GM12878 (cell line): ENCODE results near the gene COPS6. TPM values are rescaled to one million over a fixed set of nuclear protein-coding genes. Genes with fewer than 3 reads are reported as not detected.
A peak's percentile ranks its signal among the peaks of the same experiment; 100 is the strongest.

Source experiments
- ATAC-seq: fragments of 200-7000 bp; cut with Tn5 transposase; 3 replicates; pipeline ENCODE4 v1.9.1; 2020; ENCODE audit warnings: mild to moderate bottlenecking, moderate library complexity
- Bru-seq: library from RNA; stranded (reverse); fragments of 400-500 nt; gene quantifications from one replicate; lab custom pipeline; 2021; lab: Mats Ljungman, UMichigan
- BruChase-seq, 2 experiments: library from RNA; stranded (reverse); fragments of 400-500 nt; gene quantifications; one replicate each; lab custom pipeline; 2021; lab: Mats Ljungman, UMichigan
- BruUV-seq: library from RNA; stranded (reverse); fragments of 400-500 nt; replicated peaks from 2 replicates; lab custom pipeline; 2021; lab: Mats Ljungman, UMichigan
- CTCF ChIA-PET: fragments of 300-600 bp; sonication (Branson Sonifier 250); formaldehyde crosslinking; extraction: SDS; loops from one replicate; lab custom pipeline; 2021; ENCODE audit warnings: inconsistent platforms; lab: Yijun Ruan, JAX
- POLR2A ChIA-PET: fragments of 350-600 bp; formaldehyde crosslinking; extraction: SDS; loops from one replicate; lab custom pipeline; 2021; ENCODE audit warnings: inconsistent platforms; lab: Charles Lee
- RAD21 ChIA-PET: fragments of 300-600 bp; sonication (Branson Sonifier 250); formaldehyde crosslinking; loops from one replicate; lab custom pipeline; 2023; ENCODE audit warnings: antibody characterized with exemption; ENCODE audit not compliant: unreplicated experiment; lab: Charles Lee
- SMC1A ChIA-PET: fragments of 300-600 bp; sonication (Branson Sonifier 250); formaldehyde crosslinking; loops from one replicate; lab custom pipeline; 2023; ENCODE audit not compliant: unreplicated experiment, uncharacterized antibody; lab: Charles Lee
- DNase-seq: peaks from one replicate; pipeline ENCODE4 v3.0.0-alpha.2; 2011; ENCODE audit warnings: low read depth, low spot score
- FAIRE-seq: peaks from 3 replicates; lab custom pipeline; 2011; peaks lifted over from hg19 to GRCh38; lab: Jason Lieb, UNC
- H2AFZ ChIP-seq: 2 replicates; pipeline ENCODE4 v1.6.0; 2011; ENCODE audit warnings: low read depth, low read length, control low read depth; ENCODE audit not compliant: control insufficient read depth
- H3K27ac ChIP-seq: 2 replicates; pipeline ENCODE4 v1.5.1; 2011; ENCODE audit warnings: control low read depth; ENCODE audit not compliant: control insufficient read depth, insufficient read depth
- H3K27me3 ChIP-seq, 2 experiments: replicated peaks in 1 of 2; 2 replicates each; pipeline versions ENCODE4 v1.6.0 to v1.6.1; 2011; ENCODE audit warnings: low read length in 1 of 2; ENCODE audit not compliant: control insufficient read depth in 2 of 2, insufficient read depth in 2 of 2
- H3K36me3 ChIP-seq, 2 experiments: 2 replicates each; pipeline ENCODE4 v1.5.1; 2011; ENCODE audit warnings: low read length in 1 of 2; ENCODE audit not compliant: control insufficient read depth in 2 of 2, insufficient read depth in 2 of 2
- H3K4me1 ChIP-seq: 2 replicates; pipeline ENCODE4 v1.6.1; 2011; ENCODE audit warnings: mild to moderate bottlenecking, low read length, moderate library complexity, mixed read lengths; ENCODE audit not compliant: control insufficient read depth, insufficient read depth
- H3K4me2 ChIP-seq: 2 replicates; pipeline ENCODE4 v1.6.0; 2011; ENCODE audit warnings: control low read depth; ENCODE audit not compliant: control insufficient read depth, insufficient read depth
- H3K4me3 ChIP-seq: fragments of 200-600 bp; sonication (generic); 2 replicates; pipeline ENCODE4 v1.5.1; 2016
- H3K79me2 ChIP-seq: 2 replicates; pipeline ENCODE4 v1.6.0; 2011; ENCODE audit warnings: low read length; ENCODE audit not compliant: control insufficient read depth, insufficient read depth
- H3K9ac ChIP-seq: 2 replicates; pipeline ENCODE4 v1.8.0; 2011; ENCODE audit warnings: low read length, control low read depth, mixed read lengths; ENCODE audit not compliant: control insufficient read depth, insufficient read depth
- H3K9me3 ChIP-seq: replicated peaks from 3 replicates; pipeline ENCODE4 v1.5.1; 2011; ENCODE audit warnings: mild to moderate bottlenecking, low read length; ENCODE audit not compliant: control insufficient read depth, insufficient read depth
- H4K20me1 ChIP-seq: 2 replicates; pipeline ENCODE4 v1.6.0; 2011; ENCODE audit not compliant: control insufficient read depth, insufficient read depth
- BCL11A ChIP-seq: IDR thresholded peaks from 2 replicates; pipeline ENCODE4 v1.6.1; 2011; ENCODE audit warnings: low read depth, low read length
- DPF2 ChIP-seq: fragments of 450-650 bp; IDR thresholded peaks from 2 replicates; pipeline ENCODE4 v1.6.1; 2017; ENCODE audit warnings: mild to moderate bottlenecking
- ELK1 ChIP-seq: IDR thresholded peaks from 2 replicates; pipeline ENCODE4 v1.6.1; 2012; ENCODE audit warnings: low read depth, low read length, improper control_type of control experiment
- NFYB ChIP-seq: IDR thresholded peaks from 2 replicates; pipeline ENCODE4 v1.6.1; 2011; ENCODE audit warnings: low read depth, mild to moderate bottlenecking, low read length, improper control_type of control experiment, moderate library complexity; ENCODE audit not compliant: insufficient read depth
- NR2C2 ChIP-seq: IDR thresholded peaks from 2 replicates; pipeline ENCODE4 v1.6.1; 2011; ENCODE audit warnings: borderline replicate concordance, low read depth; ENCODE audit not compliant: control insufficient read depth, insufficient read length
- PKNOX1 ChIP-seq: fragments of 450-650 bp; IDR thresholded peaks from 2 replicates; pipeline ENCODE4 v1.6.1; 2016; ENCODE audit warnings: mild to moderate bottlenecking
- POU2F2 ChIP-seq: IDR thresholded peaks from 3 replicates; pipeline ENCODE4 v1.6.1; 2011; ENCODE audit warnings: low read depth, mild to moderate bottlenecking, low read length, borderline replicate concordance
- RFX5 ChIP-seq: IDR thresholded peaks from 2 replicates; pipeline ENCODE4 v1.6.1; 2011; ENCODE audit warnings: low read depth, low read length, improper control_type of control experiment
- SIX5 ChIP-seq: IDR thresholded peaks from 2 replicates; pipeline ENCODE4 v1.6.1; 2011; ENCODE audit warnings: mild to moderate bottlenecking, low read depth, low read length, moderate library complexity; ENCODE audit not compliant: severe bottlenecking
- SRF ChIP-seq, 2 experiments: IDR thresholded peaks; 2 replicates each; pipeline ENCODE4 v1.6.1; 2011; ENCODE audit warnings: low read depth in 2 of 2, low read length in 2 of 2, mild to moderate bottlenecking in 1 of 2, moderate library complexity in 1 of 2
- WRNIP1 ChIP-seq: IDR thresholded peaks from 2 replicates; pipeline ENCODE4 v1.6.1; 2011; ENCODE audit warnings: low read depth, low read length, improper control_type of control experiment, borderline replicate concordance
- WGBS: methylation state at CpG from one replicate; pipeline ENCODE4 v1.1.6; 2016; ENCODE audit warnings: low lambda C conversion rate; ENCODE audit not compliant: insufficient replicate concordance, insufficient coverage; ENCODE audit errors: missing lambda C conversion rate; 5-methylcytosine and 5-hydroxymethylcytosine counted together
- in situ Hi-C: fragments of 300-500 bp; cut with MboI; formaldehyde crosslinking; loops from 9 replicates; pipeline ENCODE4 v1.14.3; 2018; ENCODE audit warnings: mixed read lengths
- intact Hi-C: fragments of 100-400 bp; cut with micrococcal nuclease; formaldehyde crosslinking; loops from one replicate; pipeline ENCODE4 v1.14.2; 2022; ENCODE audit not compliant: unreplicated experiment
- long read RNA-seq, 2 experiments: library from polyadenylated mRNA; unstranded; transcript quantifications; one replicate each; pipeline ENCODE4 v2.0.0, GENCODE V29; 2019 to 2020
- polyA minus RNA-seq, 3 experiments: library from RNA; depleted of rRNA, polyadenylated mRNA; stranded (reverse); fragments of >200 nt; gene quantifications; 2 replicates each; pipeline ENCODE4 v1.2.3, GENCODE V29; 2011
- polyA plus RNA-seq, 11 experiments: library from polyadenylated mRNA; depleted of rRNA in 4 of 11; unstranded in 6 of 11; stranded (reverse) in 5 of 11; fragments of >200 nt; fragmentation: Nextera tagmentation in 4 of 11; fragmentation: Illumina TruSeq in 1 of 11; extraction: Ambion mirVana in 4 of 11; extraction: Trizol in 1 of 11; gene quantifications; 1 replicate in 1 of 11; 2 replicates in 10 of 11; pipeline versions ENCODE4 v1.2.1 to v1.2.3, GENCODE V29; 2011 to 2016; ENCODE audit warnings: inconsistent platforms in 2 of 11, missing spikeins in 2 of 11, low read depth in 1 of 11
- total RNA-seq, 4 experiments: library from RNA; depleted of rRNA in 3 of 4; stranded (reverse); fragments of >200 nt in 3 of 4; fragmentation: Illumina TruSeq in 1 of 4; extraction: Trizol in 1 of 4; gene quantifications; 2 replicates each; pipeline versions ENCODE4 v1.2.1 to v1.2.3, GENCODE V29; 2013 to 2021

The COPS6 gene
- 26.7 and 29.6 TPM in 2 replicates for total RNA-seq (2013; cell fraction: nucleolus; rRNA removed)
- total RNA-seq (2014; rRNA removed) (40.2 and 43.4 TPM in 2 replicates), total RNA-seq (2014; rRNA removed; fragmentation: Illumina TruSeq; extraction: Trizol) (28.5 and 28.6 TPM in 2 replicates), total RNA-seq (2021) (75.2 and 79.6 TPM in 2 replicates), polyA plus RNA-seq (2011; rRNA removed) (58.5 and 81.8 TPM in 2 replicates), polyA plus RNA-seq (2014; fragmentation: Illumina TruSeq; extraction: Trizol) (81.1 and 84.8 TPM in 2 replicates), polyA plus RNA-seq (2014; fragmentation: Nextera tagmentation; extraction: Ambion mirVana) (100 to 1,000 TPM in 1 of 2 experiments, 10 to 100 TPM in 1; 64.1 to 108 TPM), polyA plus RNA-seq (2014; rRNA removed) (97.3 and 99.4 TPM in 2 replicates), polyA plus RNA-seq (2016; fragmentation: Nextera tagmentation; extraction: Ambion mirVana) (100 to 1,000 TPM; 152 to 182 TPM), polyA minus RNA-seq (2011; rRNA and poly(A)+ RNA removed) (73.9 and 92.2 TPM in 2 replicates), Bru-seq, nascent RNA (percentile 82 among the genes with signal in this experiment), BruChase-seq, experiment 1, labeled RNA remaining after a 6-hour chase (percentile 88 among the genes with signal in this experiment), BruChase-seq, experiment 2, labeled RNA remaining after a 2-hour chase (percentile 77 among the genes with signal in this experiment)
- polyA plus RNA-seq (2011; ENCODE audit: low read depth), result 42.7 TPM
- polyA plus RNA-seq (2011; cell fraction: cytosol; rRNA removed), result 84.5 and 92.5 TPM in 2 replicates
- 49.2 and 63.0 TPM in 2 replicates for polyA plus RNA-seq (2011; cell fraction: nucleus; rRNA removed)
- 68.5 and 77.8 TPM in 2 replicates for polyA plus RNA-seq (2012)
- polyA minus RNA-seq (2011; cell fraction: cytosol; rRNA and poly(A)+ RNA removed), result 27.1 and 30.9 TPM in 2 replicates
- 19.5 and 29.9 TPM in 2 replicates for polyA minus RNA-seq (2011; cell fraction: nucleus; rRNA and poly(A)+ RNA removed)
- long read RNA-seq, experiment 1, transcript COPS6-201 (10 exons, 1,432 nt), result major isoform, 35 of 44 reads
- long read RNA-seq, experiment 1, partial matches to known transcripts, result 2 of 44 reads
- long read RNA-seq, experiment 1, other reads (novel, unspliced or antisense), result 5 of 44 reads
- long read RNA-seq, experiment 2, transcript COPS6-201 (10 exons, 1,432 nt), result major isoform, 62 of 72 reads
- long read RNA-seq, experiment 2, partial matches to known transcripts, result 4 of 72 reads
- long read RNA-seq, experiment 2, other reads (novel, unspliced or antisense), result 5 of 72 reads

- H3K4me2 ChIP-seq, result peak within 1 kb of the TSS; percentile 100
- H3K36me3 ChIP-seq, result peaks cover 15 to 30% of the 10 kb centered on the region in 2 experiments
- H2AFZ ChIP-seq, result peak within 1 kb of the TSS; percentile 94
- FAIRE-seq, result no peak
- POLR2A ChIA-PET, result interaction anchor here (0.5 to 3.9 kb wide), 5 partner anchors 12 to 1053 kb away, joined by 3 to 39 read pairs (median 5); partner anchors contain the start of genes AP4M1, MBLAC1 and MCM7
- H3K79me2 ChIP-seq, result peaks cover 10% of the 10 kb centered on the region
- CTCF ChIA-PET, result interaction anchor here (0.8 to 1.1 kb wide), 6 partner anchors 12 to 175 kb away, joined by 3 to 4 read pairs (median 3); partner anchors contain the start of genes AP4M1, MCM7 and ZSCAN21
- no peaks in the 10 kb centered on the region for H3K27me3 ChIP-seq
- peak; percentile 77 for ATAC-seq
- 2% methylated on average over 67 of the region's 68 CpGs for WGBS
- SMC1A ChIA-PET, result interaction anchor here (0.7 kb wide), 1 partner anchor 13 kb away, joined by 3 read pairs; the partner anchor contains the start of gene AP4M1
- no peaks in the 10 kb centered on the region for H4K20me1 ChIP-seq
- no peaks in the 10 kb centered on the region for H3K9me3 ChIP-seq
- intact Hi-C loops, result loop anchor here (10.0 kb wide), 1 partner anchor 174 kb away; the partner anchor contains the start of gene TRIM4
- H3K9ac ChIP-seq, result peak within 1 kb of the TSS; percentile 90
- in situ Hi-C loops, result no loop called here
- no peak for DNase-seq
- RAD21 ChIA-PET, result interaction anchor here (1.0 kb wide), 1 partner anchor 12 kb away, joined by 7 read pairs; the partner anchor contains the start of genes AP4M1 and MCM7
- H3K4me1 ChIP-seq, result peaks cover 6% of the 10 kb centered on the region
- H3K4me3 ChIP-seq, result peak within 1 kb of the TSS; percentile 92
- no TSS peak for BruUV-seq
- peak within 1 kb of the TSS; percentile 84 for H3K27ac ChIP-seq
- TF ChIP-seq RFX5 (no peak), ELK1 (no peak; the same call in 1 of the 2 replicates), BCL11A (no peak), DPF2 (no peak; the same call in none of the 2 replicates), NFYB (no peak), SRF (IDR thresholded peaks at IDR 0.05; ENCODE audit: low read depth in 2 of 2, low read length in 2 of 2) (no peak), SIX5 (no peak), NR2C2 (no peak), WRNIP1 (no peak), POU2F2 (peak; percentile 67; the same call in 2 of the 3 replicates), PKNOX1 (no peak)
Observed at GRCh38 chr7:100088621-100089457, at the start of gene COPS6. COPS6 (plus strand) TSS chr7:100088969; CDS start chr7:100088991, 22 bp downstream.
